ENCODE results near the gene CHN2.

CHN2 gene

GRCh38 chr7:29285444-29285793 lies 90.8 kb downstream of the CHN2 start:
- no peak for DNase-seq (ENCODE audit: extremely low spot score)
- ChIA-PET CTCF (no interaction called here), POLR2A (no interaction called here)
- TF ChIP-seq NFRKB (IDR thresholded peaks at IDR 0.05): no peak
- TF ChIP-seq HDGF (IDR thresholded peaks at IDR 0.05; ENCODE audit: borderline replicate concordance): no peak
- TF ChIP-seq ARNT (IDR thresholded peaks at IDR 0.05): no peak
- no peak for TF ChIP-seq L3MBTL2 (conservative IDR thresholded peaks at IDR 0.05)
- no peak for TF ChIP-seq ZNF384 (IDR thresholded peaks at IDR 0.05)
- TF ChIP-seq SP1 (IDR thresholded peaks at IDR 0.05): no peak
- no peak for TF ChIP-seq FOXK2 (IDR thresholded peaks at IDR 0.05)
- TF ChIP-seq CTBP1 (IDR thresholded peaks at IDR 0.05; ENCODE audit: borderline replicate concordance): no peak
- TF ChIP-seq TARDBP (IDR thresholded peaks at IDR 0.05): no peak
- no peak for TF ChIP-seq BHLHE40 (IDR thresholded peaks at IDR 0.05; ENCODE audit: borderline replicate concordance)
- no peak for TF ChIP-seq ELF4 (IDR thresholded peaks at IDR 0.05)
- TF ChIP-seq FOXA1 (IDR thresholded peaks at IDR 0.05): no peak
- no peak for TF ChIP-seq FOXM1 (IDR thresholded peaks at IDR 0.05; ENCODE audit: borderline replicate concordance)
- no peak for TF ChIP-seq SUZ12 (IDR thresholded peaks at IDR 0.05)
- no peak for TF ChIP-seq PKNOX1 (IDR thresholded peaks at IDR 0.05)
- no peak for TF ChIP-seq LEF1 (IDR thresholded peaks at IDR 0.05; ENCODE audit: borderline replicate concordance)

- CTCF ChIA-PET: no interaction called here
- TF ChIP-seq PKNOX1 (IDR thresholded peaks at IDR 0.05): no peak
- no peak for TF ChIP-seq HDGF (IDR thresholded peaks at IDR 0.05; ENCODE audit: borderline replicate concordance)
- no peak for TF ChIP-seq ELF4 (IDR thresholded peaks at IDR 0.05)
- TF ChIP-seq FOXA1 (IDR thresholded peaks at IDR 0.05): no peak
- no peak for TF ChIP-seq CTBP1 (IDR thresholded peaks at IDR 0.05; ENCODE audit: borderline replicate concordance)
- TF ChIP-seq TARDBP (IDR thresholded peaks at IDR 0.05): no peak
- TF ChIP-seq FOXM1 (IDR thresholded peaks at IDR 0.05; ENCODE audit: borderline replicate concordance): no peak
- no peak for TF ChIP-seq BHLHE40 (IDR thresholded peaks at IDR 0.05; ENCODE audit: borderline replicate concordance)
- no peak for TF ChIP-seq FOXK2 (IDR thresholded peaks at IDR 0.05)
- no peak for TF ChIP-seq ZNF384 (IDR thresholded peaks at IDR 0.05)
- TF ChIP-seq ARNT (IDR thresholded peaks at IDR 0.05): no peak
- TF ChIP-seq LEF1 (IDR thresholded peaks at IDR 0.05; ENCODE audit: borderline replicate concordance): no peak
- TF ChIP-seq L3MBTL2 (conservative IDR thresholded peaks at IDR 0.05): no peak
- TF ChIP-seq SP1 (IDR thresholded peaks at IDR 0.05): no peak
- no peak for DNase-seq (ENCODE audit: extremely low spot score)
- POLR2A ChIA-PET: no interaction called here
Observed at GRCh38 chr7:29285861-29286260, 91.3 kb downstream of the CHN2 start.

- CTCF ChIA-PET: interaction anchor here (1.3 to 2.1 kb wide), 2 partner anchors 13 to 98 kb away, joined by 3 to 6 read pairs; no protein-coding TSS in a partner anchor
- no peak for TF ChIP-seq LEF1 (IDR thresholded peaks at IDR 0.05; ENCODE audit: borderline replicate concordance)
- TF ChIP-seq SUZ12 (IDR thresholded peaks at IDR 0.05): no peak
- no peak for TF ChIP-seq PKNOX1 (IDR thresholded peaks at IDR 0.05)
- no peak for TF ChIP-seq FOXK2 (IDR thresholded peaks at IDR 0.05)
- TF ChIP-seq TARDBP (IDR thresholded peaks at IDR 0.05): no peak
- TF ChIP-seq FOXA1 (IDR thresholded peaks at IDR 0.05): no peak
- no peak for TF ChIP-seq FOXM1 (IDR thresholded peaks at IDR 0.05; ENCODE audit: borderline replicate concordance)
- no peak for TF ChIP-seq HDGF (IDR thresholded peaks at IDR 0.05; ENCODE audit: borderline replicate concordance)
- TF ChIP-seq CTBP1 (IDR thresholded peaks at IDR 0.05; ENCODE audit: borderline replicate concordance): no peak
- TF ChIP-seq ELF4 (IDR thresholded peaks at IDR 0.05): no peak
- no peak for TF ChIP-seq ZNF384 (IDR thresholded peaks at IDR 0.05)
- no peak for TF ChIP-seq SP1 (IDR thresholded peaks at IDR 0.05)
- POLR2A ChIA-PET: no interaction called here
- no peak for DNase-seq (ENCODE audit: extremely low spot score)
Observed at GRCh38 chr7:29287366-29287765, 92.8 kb downstream of the CHN2 start.

GRCh38 chr7:29288181-29289091 lies 93.9 kb downstream of the CHN2 start:
- CTCF ChIA-PET: interaction anchor here (1.3 to 2.1 kb wide), 2 partner anchors 12 to 99 kb away, joined by 3 to 6 read pairs; no protein-coding TSS in a partner anchor
- POLR2A ChIA-PET: no interaction called here
- no peak for DNase-seq (ENCODE audit: extremely low spot score)
- TF ChIP-seq HDGF (IDR thresholded peaks at IDR 0.05; ENCODE audit: borderline replicate concordance) (no peak), NFRKB (IDR thresholded peaks at IDR 0.05) (no peak), CTBP1 (IDR thresholded peaks at IDR 0.05; ENCODE audit: borderline replicate concordance) (no peak), BHLHE40 (IDR thresholded peaks at IDR 0.05; ENCODE audit: borderline replicate concordance) (no peak), PKNOX1 (IDR thresholded peaks at IDR 0.05) (no peak), TARDBP (IDR thresholded peaks at IDR 0.05) (no peak)

- TF ChIP-seq FOXA1 (IDR thresholded peaks at IDR 0.05) (no peak), ARNT (IDR thresholded peaks at IDR 0.05) (no peak), SUZ12 (IDR thresholded peaks at IDR 0.05) (no peak), L3MBTL2 (conservative IDR thresholded peaks at IDR 0.05) (no peak), FOXM1 (IDR thresholded peaks at IDR 0.05; ENCODE audit: borderline replicate concordance) (no peak)
- ChIA-PET POLR2A (no interaction called here), CTCF (interaction anchor here (2.1 kb wide), 1 partner anchor 100 kb away, joined by 6 read pairs; no protein-coding TSS in a partner anchor)
- no peak for DNase-seq (ENCODE audit: extremely low spot score)
Observed at GRCh38 chr7:29289156-29290021, 94.8 kb downstream of the CHN2 start.
